CD8-positive, alpha-beta memory T cell (primary cell): ENCODE results near the gene NEUROG1. TPM values are rescaled to one million over a fixed set of nuclear protein-coding genes. Genes with fewer than 3 reads are reported as not detected.

Experiments used
- CTCF ChIA-PET: fragments of 350-600 bp; sonication (Branson Sonifier 250); formaldehyde crosslinking; loops from one replicate; lab custom pipeline; 2021; ENCODE audit warnings: antibody characterized with exemption; lab: Charles Lee
- POLR2A ChIA-PET: fragments of 350-600 bp; sonication (Branson Sonifier 250); formaldehyde crosslinking; loops from one replicate; lab custom pipeline; 2021; ENCODE audit warnings: antibody characterized with exemption; lab: Charles Lee
- DNase-seq, 5 donors: peaks; one replicate each; pipeline versions ENCODE4 v3.0.0 to v3.0.0-alpha.2; 2020 to 2022; ENCODE audit warnings: mixed read lengths in 1 of 5
- H3K27ac ChIP-seq: one replicate; pipeline ENCODE4 v1.7.0; 2013; ENCODE audit warnings: low read depth, mild to moderate bottlenecking, low read length, moderate library complexity
- H3K27me3 ChIP-seq: 2 replicates; pipeline ENCODE4 v1.7.0; 2013; ENCODE audit warnings: low read length, mild to moderate bottlenecking; ENCODE audit not compliant: insufficient read depth, poor library complexity, severe bottlenecking
- H3K36me3 ChIP-seq: 2 replicates; pipeline ENCODE4 v1.7.0; 2013; ENCODE audit warnings: mild to moderate bottlenecking, low read length, moderate library complexity; ENCODE audit not compliant: insufficient read depth
- H3K4me1 ChIP-seq: 2 replicates; pipeline ENCODE4 v1.7.0; 2013; ENCODE audit warnings: mild to moderate bottlenecking, low read length, moderate library complexity; ENCODE audit not compliant: insufficient read depth
- H3K4me3 ChIP-seq: 2 replicates; pipeline ENCODE4 v1.7.0; 2013; ENCODE audit warnings: mild to moderate bottlenecking, low read length
- H3K9me3 ChIP-seq: 2 replicates; pipeline ENCODE4 v1.7.0; 2013; ENCODE audit warnings: mild to moderate bottlenecking, low read length
- H3K27ac Mint-ChIP-seq, 8 donors: one replicate each; pipeline ENCODE4 v1.8.0; 2020 to 2021; ENCODE audit warnings: mixed read lengths in 8 of 8, mild to moderate bottlenecking in 6 of 8, inconsistent platforms in 3 of 8, moderate library complexity in 3 of 8
- H3K27me3 Mint-ChIP-seq, 2 donors: one replicate each; pipeline ENCODE4 v1.8.0; 2020 to 2021; ENCODE audit warnings: mixed read lengths in 2 of 2, mild to moderate bottlenecking in 1 of 2, moderate library complexity in 1 of 2
- H3K36me3 Mint-ChIP-seq, 3 donors: one replicate each; pipeline ENCODE4 v1.8.0; 2020 to 2021; ENCODE audit warnings: mixed read lengths in 3 of 3, inconsistent platforms in 1 of 3, mild to moderate bottlenecking in 1 of 3
- H3K4me1 Mint-ChIP-seq, 3 donors: one replicate each; pipeline ENCODE4 v1.8.0; 2020 to 2021; ENCODE audit warnings: mixed read lengths in 3 of 3, inconsistent platforms in 1 of 3, mild to moderate bottlenecking in 1 of 3
- H3K4me3 Mint-ChIP-seq, 7 donors: one replicate each; pipeline ENCODE4 v1.8.0; 2020 to 2021; ENCODE audit warnings: mixed read lengths in 7 of 7, mild to moderate bottlenecking in 6 of 7, moderate library complexity in 4 of 7, inconsistent platforms in 2 of 7
- H3K9me3 Mint-ChIP-seq, 5 donors: one replicate each; pipeline ENCODE4 v1.8.0; 2020 to 2022; ENCODE audit warnings: mixed read lengths in 5 of 5, mild to moderate bottlenecking in 3 of 5, moderate library complexity in 2 of 5, inconsistent platforms in 1 of 5
- polyA plus RNA-seq: library from polyadenylated mRNA; unstranded; fragments of 300-500 nt; fragmentation: Illumina TruSeq; gene quantifications from one replicate; pipeline ENCODE4 v1.2.3, GENCODE V29; 2021
- total RNA-seq, 2 experiments: library from RNA; stranded (reverse); gene quantifications; one replicate each; pipeline ENCODE4 v1.2.3, GENCODE V29; 2021

NEUROG1 gene
- total and polyA plus RNA-seq, 3 experiments from 2014 or later: not detected

DNA sequence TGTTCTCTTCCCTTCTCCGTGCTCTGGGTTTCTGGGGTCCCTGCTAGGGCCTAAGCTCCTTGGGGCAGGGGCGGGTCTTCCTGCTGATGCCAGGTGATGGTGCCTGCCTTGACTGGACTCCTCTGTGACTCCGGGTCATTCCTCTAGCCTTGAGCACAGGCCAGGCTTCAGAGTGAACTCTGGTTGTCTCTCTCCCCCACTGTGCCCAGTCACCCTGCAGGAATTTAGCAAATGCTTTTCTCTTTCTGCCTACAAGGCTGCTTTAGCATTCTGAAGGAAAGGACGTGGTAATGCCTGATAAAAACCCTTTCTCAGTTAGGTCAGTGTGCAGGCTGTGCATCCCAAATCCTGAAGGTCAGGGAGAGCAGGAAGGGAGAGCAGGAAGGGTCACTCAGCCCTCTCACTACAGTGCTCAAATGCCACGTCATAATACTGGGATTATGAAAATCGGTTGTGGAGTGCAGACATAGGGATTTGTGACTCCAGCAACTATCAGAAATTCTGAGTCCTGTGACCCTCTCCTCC lies 40.4 kb upstream of the NEUROG1 start:
- H3K27me3 ChIP-seq: no peaks in the 10 kb centered on the region
- CTCF ChIA-PET: interaction anchor here (2.1 kb wide), 1 partner anchor 10 kb away, joined by 6 read pairs; no protein-coding TSS in a partner anchor

DNA sequence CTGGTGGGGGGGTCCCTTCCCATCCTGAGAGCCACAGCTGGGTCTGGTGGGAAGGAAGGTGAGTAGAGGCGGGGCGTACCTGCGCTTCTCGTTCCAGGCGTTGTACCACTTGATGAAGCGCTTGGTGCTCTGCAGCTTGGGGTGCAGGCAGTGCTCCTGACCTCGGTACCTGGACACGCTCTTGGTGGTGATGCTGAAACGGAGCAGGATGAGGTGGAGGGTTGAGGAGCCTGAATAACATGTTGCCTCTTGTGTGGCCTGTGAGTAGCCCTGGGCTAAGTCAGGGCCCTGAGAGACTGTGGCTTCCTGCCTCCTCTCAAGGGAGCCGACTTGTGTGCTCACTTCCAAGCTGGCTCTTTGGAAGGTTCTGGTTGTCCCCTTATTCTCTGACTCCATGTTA lies 38.7 kb upstream of the NEUROG1 start:
- Mint-ChIP-seq H3K27ac (no peak overlapping the region), H3K27me3 (peaks cover 12 to 28% of the 10 kb centered on the region in 2 donors), H3K4me3 (no peak overlapping the region), H3K36me3 (no peaks in the 10 kb centered on the region), H3K4me1 (no peaks in the 10 kb centered on the region), H3K9me3 (peaks cover 0 to 1% (median 0%) of the 10 kb centered on the region in 5 donors)
- DNase-seq: no peak
- H3K4me1 ChIP-seq: no peaks in the 10 kb centered on the region
- no peaks in the 10 kb centered on the region for H3K27me3 ChIP-seq
- no peaks in the 10 kb centered on the region for H3K9me3 ChIP-seq
- no peaks in the 10 kb centered on the region for H3K36me3 ChIP-seq
- ChIA-PET POLR2A (no interaction called here), CTCF (no interaction called here)
- H3K4me3 ChIP-seq: no peak overlapping the region
- no peak overlapping the region for H3K27ac ChIP-seq

More for the DNA sequence above, 40.4 kb upstream of the NEUROG1 start:
- Histone ChIP-seq H3K36me3 (no peaks in the 10 kb centered on the region), H3K9me3 (no peaks in the 10 kb centered on the region), H3K4me1 (no peaks in the 10 kb centered on the region), H3K4me3 (no peak overlapping the region), H3K27ac (no peak overlapping the region)
- H3K4me1 Mint-ChIP-seq: no peaks in the 10 kb centered on the region
- no peaks in the 10 kb centered on the region for H3K36me3 Mint-ChIP-seq
- POLR2A ChIA-PET: no interaction called here
- peaks cover 19 to 42% of the 10 kb centered on the region in 2 donors for H3K27me3 Mint-ChIP-seq
- H3K9me3 Mint-ChIP-seq: peaks cover 0 to 1% (median 0%) of the 10 kb centered on the region in 5 donors
- no peak overlapping the region for H3K4me3 Mint-ChIP-seq
- DNase-seq: no peak
- H3K27ac Mint-ChIP-seq: no peak overlapping the region

DNA sequence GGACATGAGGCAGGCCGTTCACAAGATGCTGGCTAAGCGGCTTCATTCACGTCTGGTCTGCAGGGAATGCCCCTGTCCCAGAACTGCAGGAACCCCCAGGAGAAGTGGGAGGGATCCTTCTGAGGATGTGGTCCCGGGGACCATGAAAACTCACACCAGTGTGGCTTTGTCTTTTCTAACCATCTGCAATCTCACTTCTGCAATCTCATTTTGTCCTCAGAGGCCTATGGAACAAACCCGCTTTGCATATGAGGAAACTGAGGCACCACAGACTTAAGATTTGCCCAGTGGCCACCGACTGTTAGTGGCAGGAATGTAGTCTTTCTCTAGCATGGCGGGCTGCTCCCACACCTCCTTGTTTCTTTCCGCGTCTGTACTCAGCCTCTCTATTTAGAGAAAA lies 36.1 kb upstream of the NEUROG1 start:
- POLR2A ChIA-PET: no interaction called here
- Histone ChIP-seq H3K9me3 (no peaks in the 10 kb centered on the region), H3K27ac (no peak overlapping the region), H3K4me1 (no peaks in the 10 kb centered on the region), H3K36me3 (no peaks in the 10 kb centered on the region), H3K4me3 (no peak overlapping the region), H3K27me3 (no peaks in the 10 kb centered on the region)
- H3K36me3 Mint-ChIP-seq: no peaks in the 10 kb centered on the region
- no peak overlapping the region for H3K4me3 Mint-ChIP-seq
- H3K9me3 Mint-ChIP-seq: peaks cover 0 to 2% (median 0%) of the 10 kb centered on the region in 5 donors
- no peak for DNase-seq
- CTCF ChIA-PET: no interaction called here
- H3K27me3 Mint-ChIP-seq: peaks cover 4 to 26% of the 10 kb centered on the region in 2 donors
- H3K4me1 Mint-ChIP-seq: peaks cover 0 to 7% (median 0%) of the 10 kb centered on the region in 3 donors
- H3K27ac Mint-ChIP-seq: no peak overlapping the region

DNA sequence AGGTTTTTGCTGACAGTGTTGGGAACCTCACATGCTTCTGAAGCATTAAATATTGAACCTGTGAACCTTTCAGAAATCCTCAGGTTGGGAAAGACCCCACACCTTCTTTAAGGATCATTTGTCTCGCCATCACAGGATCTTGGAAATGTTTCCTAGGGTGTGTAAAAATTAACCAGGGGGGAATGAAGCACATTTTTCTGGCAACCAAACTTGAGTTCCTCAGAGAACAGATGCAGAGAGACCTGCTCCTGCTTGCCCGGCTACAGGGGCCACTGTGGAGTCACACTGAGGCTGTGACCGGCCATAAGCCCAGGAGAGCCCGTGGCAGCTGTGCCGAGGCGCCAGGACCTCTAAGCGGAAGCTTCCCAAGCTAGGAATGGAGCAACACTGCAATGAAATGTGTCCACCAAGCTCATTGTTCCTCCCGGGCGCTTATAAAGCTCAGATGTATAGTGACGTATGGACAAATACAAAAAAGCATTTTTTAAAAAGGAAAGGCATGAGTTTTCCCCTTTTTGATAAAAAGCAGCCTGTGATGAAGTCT lies 35.4 kb upstream of the NEUROG1 start:
- H3K27ac ChIP-seq: no peak overlapping the region
- Mint-ChIP-seq H3K36me3 (no peaks in the 10 kb centered on the region), H3K27me3 (peaks cover 6 to 24% of the 10 kb centered on the region in 2 donors), H3K9me3 (peaks cover 0 to 2% (median 0%) of the 10 kb centered on the region in 5 donors), H3K27ac (no peak overlapping the region), H3K4me1 (peaks cover under 1 to 9% (median under 1%) of the 10 kb centered on the region in 3 donors), H3K4me3 (no peak overlapping the region)
- H3K4me1 ChIP-seq: peaks cover 4% of the 10 kb centered on the region
- ChIA-PET CTCF (interaction anchor here (2.5 kb wide), 1 partner anchor 10 kb away, joined by 6 read pairs; no protein-coding TSS in a partner anchor), POLR2A (no interaction called here)
- DNase-seq: no peak
- H3K27me3 ChIP-seq: no peaks in the 10 kb centered on the region
- H3K36me3 ChIP-seq: no peaks in the 10 kb centered on the region
- no peaks in the 10 kb centered on the region for H3K9me3 ChIP-seq
- no peak overlapping the region for H3K4me3 ChIP-seq

DNA sequence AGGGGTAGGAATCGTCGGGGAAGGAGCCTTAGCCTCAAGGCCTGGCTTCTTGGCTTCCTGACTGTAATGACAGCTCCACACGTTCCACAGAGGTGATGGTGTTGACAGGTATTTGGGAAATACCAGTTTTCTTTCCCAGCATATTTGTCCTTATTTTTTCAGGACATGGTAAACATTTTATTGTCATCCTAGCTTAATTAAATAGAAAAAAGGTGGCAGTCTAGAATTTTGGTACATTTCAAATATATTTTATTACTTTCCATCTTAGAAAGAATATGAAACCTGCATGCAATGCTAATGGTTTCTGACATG lies 34.6 kb upstream of the NEUROG1 start:
- DNase-seq: no peak
- POLR2A ChIA-PET: no interaction called here
- peaks cover 0 to 2% (median 0%) of the 10 kb centered on the region in 5 donors for H3K9me3 Mint-ChIP-seq

DNA sequence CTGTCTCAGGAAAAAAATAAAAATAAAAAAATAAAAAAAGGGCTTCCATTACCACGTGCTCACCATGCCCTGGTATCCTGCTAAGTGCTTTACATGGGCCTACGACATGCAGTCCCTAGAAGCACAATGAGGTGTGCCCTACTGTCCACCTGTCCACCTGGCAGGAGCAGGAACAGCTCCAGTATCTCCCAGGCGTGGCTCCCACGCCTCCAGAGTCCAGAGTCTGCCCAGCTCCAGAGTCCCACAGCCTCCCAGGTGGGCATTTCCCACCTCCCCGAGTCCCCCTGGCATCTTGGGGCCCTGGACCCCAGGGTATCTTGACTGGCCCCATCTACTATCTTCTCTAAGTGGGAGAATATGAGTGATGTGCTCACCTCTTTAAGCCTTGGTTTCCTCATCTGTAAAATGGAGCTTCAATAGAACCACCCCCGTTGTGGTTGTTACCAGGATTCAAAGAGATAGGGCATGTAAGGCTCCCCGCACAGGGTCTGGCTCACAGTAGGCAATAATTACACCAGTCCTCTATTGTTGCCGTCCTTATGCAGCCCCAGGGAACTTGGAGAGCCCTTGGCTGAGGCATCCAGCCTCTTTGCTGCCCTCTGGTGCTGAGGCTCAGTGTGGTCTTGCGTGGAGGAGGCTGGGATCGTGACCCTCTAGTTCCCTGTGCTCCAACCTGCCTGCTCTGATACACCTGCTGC lies 34.1 kb upstream of the NEUROG1 start:
- POLR2A ChIA-PET: no interaction called here
- H3K27me3 ChIP-seq: no peaks in the 10 kb centered on the region
- no peaks in the 10 kb centered on the region for H3K9me3 ChIP-seq
- peaks cover 7 to 24% of the 10 kb centered on the region in 2 donors for H3K27me3 Mint-ChIP-seq
- CTCF ChIA-PET: interaction anchor here (1.0 to 2.5 kb wide), 3 partner anchors 9 to 112 kb away, joined by 3 to 6 read pairs (median 3); no protein-coding TSS in a partner anchor
- no peak overlapping the region for H3K27ac Mint-ChIP-seq
- no peaks in the 10 kb centered on the region for H3K36me3 ChIP-seq
- H3K4me3 ChIP-seq: no peak overlapping the region
- no peak overlapping the region for H3K4me3 Mint-ChIP-seq
- H3K36me3 Mint-ChIP-seq: no peaks in the 10 kb centered on the region
- DNase-seq: no peak
- peaks cover 2 to 12% (median 3%) of the 10 kb centered on the region in 3 donors for H3K4me1 Mint-ChIP-seq
- peaks cover 0 to 2% (median 0%) of the 10 kb centered on the region in 5 donors for H3K9me3 Mint-ChIP-seq
- H3K27ac ChIP-seq: no peak overlapping the region
- peaks cover 7% of the 10 kb centered on the region for H3K4me1 ChIP-seq

More for the DNA sequence above, 34.6 kb upstream of the NEUROG1 start:
- peaks cover 2 to 12% (median 3%) of the 10 kb centered on the region in 3 donors for H3K4me1 Mint-ChIP-seq
- no peak overlapping the region for H3K4me3 Mint-ChIP-seq
- H3K36me3 ChIP-seq: no peaks in the 10 kb centered on the region
- no peak overlapping the region for H3K4me3 ChIP-seq
- no peaks in the 10 kb centered on the region for H3K27me3 ChIP-seq
- CTCF ChIA-PET: interaction anchor here (1.0 to 2.5 kb wide), 3 partner anchors 9 to 113 kb away, joined by 3 to 6 read pairs (median 3); no protein-coding TSS in a partner anchor
- H3K27ac Mint-ChIP-seq: no peak overlapping the region
- peaks cover 7% of the 10 kb centered on the region for H3K4me1 ChIP-seq
- no peaks in the 10 kb centered on the region for H3K9me3 ChIP-seq
- no peak overlapping the region for H3K27ac ChIP-seq
- peaks cover 7 to 20% of the 10 kb centered on the region in 2 donors for H3K27me3 Mint-ChIP-seq
- H3K36me3 Mint-ChIP-seq: no peaks in the 10 kb centered on the region

DNA sequence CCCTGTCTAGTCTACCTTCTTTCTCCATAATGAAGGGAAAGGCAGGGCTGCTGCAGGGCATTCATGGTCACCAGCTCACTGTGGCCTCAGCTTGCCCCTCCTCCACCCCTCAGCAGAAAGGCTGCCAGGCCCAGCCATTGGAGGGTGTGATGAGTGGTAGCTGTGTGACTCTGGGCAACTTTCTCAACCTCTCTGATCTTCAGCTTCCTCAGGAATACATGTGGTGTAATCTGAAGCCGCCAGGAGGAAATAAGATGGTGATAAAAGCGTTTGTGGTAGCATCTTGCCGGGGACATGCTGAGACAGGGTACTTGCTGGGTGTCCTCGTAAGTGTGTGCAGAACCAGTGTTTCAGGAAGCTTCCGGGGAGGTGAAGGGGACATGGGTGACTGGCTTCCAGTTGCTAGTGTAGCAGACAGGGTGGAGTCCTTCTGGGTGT lies 33.2 kb upstream of the NEUROG1 start:
- ChIA-PET POLR2A (no interaction called here), CTCF (interaction anchor here (1.1 to 4.9 kb wide), 3 partner anchors 8 to 103 kb away, joined by 3 to 47 read pairs (median 6); no protein-coding TSS in a partner anchor)
- no peak for DNase-seq
- no peaks in the 10 kb centered on the region for H3K9me3 ChIP-seq
- peaks cover 2 to 12% (median 3%) of the 10 kb centered on the region in 3 donors for H3K4me1 Mint-ChIP-seq
- peak overlapping the region in 1 of 7 donors; percentile 32 for H3K4me3 Mint-ChIP-seq
- H3K4me3 ChIP-seq: no peak overlapping the region
- peak overlapping the region in 2 of 8 donors; percentile 40 to 67 for H3K27ac Mint-ChIP-seq
- H3K4me1 ChIP-seq: peaks cover 7% of the 10 kb centered on the region
- no peaks in the 10 kb centered on the region for H3K36me3 Mint-ChIP-seq
- H3K27ac ChIP-seq: no peak overlapping the region
- peaks cover 0 to 2% (median 0%) of the 10 kb centered on the region in 5 donors for H3K9me3 Mint-ChIP-seq
- H3K27me3 ChIP-seq: no peaks in the 10 kb centered on the region
- H3K36me3 ChIP-seq: no peaks in the 10 kb centered on the region
- H3K27me3 Mint-ChIP-seq: peaks cover 7 to 23% of the 10 kb centered on the region in 2 donors

DNA sequence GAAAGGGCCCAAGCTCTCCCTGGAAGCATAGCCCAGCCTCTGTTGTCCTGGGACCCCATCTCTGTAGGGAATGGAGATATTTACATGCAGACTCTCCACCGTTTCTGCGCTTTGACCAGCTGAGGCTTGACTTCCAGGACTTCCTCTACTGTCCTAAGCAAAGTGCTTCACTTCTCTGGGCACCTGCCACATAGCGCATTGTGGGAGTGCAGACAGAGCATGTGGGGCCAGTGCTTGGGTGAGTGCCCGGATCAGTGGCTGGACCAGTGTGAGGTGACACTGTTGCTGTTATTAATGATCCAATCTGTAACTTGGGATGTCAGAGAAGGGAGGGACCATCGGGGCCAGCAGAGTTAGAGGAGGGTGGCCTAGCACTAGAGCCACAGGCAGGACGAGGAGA lies 32.5 kb upstream of the NEUROG1 start:
- ChIA-PET CTCF (interaction anchor here (1.1 to 4.9 kb wide), 4 partner anchors 7 to 103 kb away, joined by 3 to 47 read pairs (median 6); no protein-coding TSS in a partner anchor), POLR2A (no interaction called here)
- H3K27me3 ChIP-seq: no peaks in the 10 kb centered on the region
- Mint-ChIP-seq H3K4me1 (peaks cover 2 to 12% (median 3%) of the 10 kb centered on the region in 3 donors), H3K4me3 (no peak overlapping the region), H3K27ac (peak overlapping the region in 1 of 8 donors; percentile 77), H3K36me3 (no peaks in the 10 kb centered on the region), H3K27me3 (peaks cover 9 to 23% of the 10 kb centered on the region in 2 donors), H3K9me3 (peaks cover 0 to 2% (median 0%) of the 10 kb centered on the region in 5 donors)
- H3K4me1 ChIP-seq: peaks cover 7% of the 10 kb centered on the region
- no peak for DNase-seq
- no peaks in the 10 kb centered on the region for H3K9me3 ChIP-seq
- no peak overlapping the region for H3K27ac ChIP-seq
- H3K36me3 ChIP-seq: no peaks in the 10 kb centered on the region
- no peak overlapping the region for H3K4me3 ChIP-seq
